HG03565 (cell line): ENCODE results near the gene CUL3.
"Not testable (repeated sequence)": the region's sequence is repeated elsewhere in the genome, so short reads cannot be mapped to it uniquely, and the experiment has no call there.

ENCODE experiments used
- ATAC-seq: cut with Tn5 transposase; IDR thresholded peaks from one replicate; pipeline ENCODE4 v1.9.1; 2021; ENCODE audit warnings: mild to moderate bottlenecking, moderate library complexity; ENCODE audit not compliant: unreplicated experiment

Gene CUL3

GRCh38 chr2:224485081-224486014 is 99.8 kb downstream of the CUL3 start:
- ATAC-seq: not testable (repeated sequence)

DNA sequence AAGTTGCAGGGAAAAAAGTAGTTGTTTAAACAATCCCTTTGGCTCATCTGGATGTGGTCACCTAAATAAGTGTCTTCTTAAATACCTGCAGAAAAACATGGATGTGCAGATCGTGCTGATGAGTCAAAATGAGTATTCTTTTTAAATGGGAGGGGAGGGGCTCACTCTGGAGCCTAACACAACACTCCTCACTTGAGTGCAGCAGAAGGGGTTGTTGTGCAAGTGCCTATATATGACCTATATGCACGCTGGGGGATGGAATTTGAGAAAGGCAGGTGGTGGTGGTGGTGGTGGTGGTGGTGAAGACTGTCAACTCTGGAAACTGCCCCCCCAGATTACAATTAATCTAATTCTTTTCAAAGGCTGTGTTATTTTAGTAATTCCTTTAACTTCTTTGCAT is 105.3 kb downstream of the CUL3 start:
- no peak for ATAC-seq

DNA sequence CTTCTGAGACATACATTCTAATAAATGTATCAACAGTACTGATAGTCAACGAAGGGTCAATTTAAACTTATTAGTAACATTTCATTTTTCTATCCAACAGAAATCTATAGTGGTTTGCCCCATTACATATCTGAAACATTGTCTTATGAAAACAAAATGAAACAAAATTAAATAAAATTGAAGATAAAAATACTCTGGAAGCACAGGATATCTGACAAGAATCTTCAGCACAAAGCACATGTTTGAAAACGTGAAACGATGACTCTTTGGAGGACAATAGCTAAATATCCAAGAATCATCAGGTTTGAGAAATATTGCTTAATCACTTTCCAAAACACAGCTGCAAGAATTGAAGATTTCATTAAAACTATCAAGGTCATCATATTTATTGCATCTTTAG is 112.3 kb downstream of the CUL3 start:
- no peak for ATAC-seq

DNA sequence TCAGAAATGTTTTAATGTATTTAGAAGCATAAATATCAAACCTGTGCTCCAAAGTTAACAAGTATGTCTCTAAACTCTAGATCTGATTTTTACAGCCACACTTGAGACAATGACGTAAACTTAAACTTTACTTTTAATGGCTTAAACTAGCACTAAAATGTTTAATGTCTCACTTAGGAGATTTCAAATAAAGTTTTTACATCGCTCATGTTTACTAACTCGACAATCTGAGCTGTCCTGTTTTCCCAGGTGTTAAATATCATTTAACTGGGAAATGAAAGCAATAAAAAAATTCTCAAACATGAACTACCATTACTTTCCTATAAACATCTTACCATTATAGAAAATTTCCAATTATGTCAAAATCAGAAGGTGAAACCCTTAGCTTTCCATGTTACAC is 113.0 kb downstream of the CUL3 start:
- ATAC-seq: no peak

DNA sequence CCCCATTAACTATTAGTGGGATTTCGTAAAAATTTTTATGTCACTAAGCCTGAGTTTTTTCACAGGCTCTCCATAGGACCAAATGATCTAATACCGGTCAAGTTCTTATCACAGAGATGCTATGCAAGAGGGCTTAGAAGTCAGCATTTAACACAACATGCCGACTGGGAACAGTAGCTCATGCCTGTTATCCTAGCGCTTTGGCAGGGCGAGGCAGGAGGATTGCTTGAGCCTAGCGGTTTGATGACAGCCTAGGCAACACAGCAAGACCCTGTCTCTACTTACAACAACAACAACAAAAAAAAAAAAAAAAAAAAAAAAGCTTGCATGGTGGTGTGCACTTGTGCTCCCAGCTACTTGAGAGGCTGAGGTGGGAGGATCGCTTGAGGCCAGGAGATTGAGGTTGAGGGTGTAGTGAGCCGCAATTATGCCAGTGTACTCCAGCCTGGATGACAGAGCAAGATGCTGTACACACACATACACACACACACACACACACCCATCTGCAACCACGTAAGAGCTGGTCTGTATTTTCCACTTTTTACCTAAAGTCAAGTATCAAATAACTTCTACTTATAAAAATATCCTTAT is 115.7 kb downstream of the CUL3 start:
- no peak for ATAC-seq

DNA sequence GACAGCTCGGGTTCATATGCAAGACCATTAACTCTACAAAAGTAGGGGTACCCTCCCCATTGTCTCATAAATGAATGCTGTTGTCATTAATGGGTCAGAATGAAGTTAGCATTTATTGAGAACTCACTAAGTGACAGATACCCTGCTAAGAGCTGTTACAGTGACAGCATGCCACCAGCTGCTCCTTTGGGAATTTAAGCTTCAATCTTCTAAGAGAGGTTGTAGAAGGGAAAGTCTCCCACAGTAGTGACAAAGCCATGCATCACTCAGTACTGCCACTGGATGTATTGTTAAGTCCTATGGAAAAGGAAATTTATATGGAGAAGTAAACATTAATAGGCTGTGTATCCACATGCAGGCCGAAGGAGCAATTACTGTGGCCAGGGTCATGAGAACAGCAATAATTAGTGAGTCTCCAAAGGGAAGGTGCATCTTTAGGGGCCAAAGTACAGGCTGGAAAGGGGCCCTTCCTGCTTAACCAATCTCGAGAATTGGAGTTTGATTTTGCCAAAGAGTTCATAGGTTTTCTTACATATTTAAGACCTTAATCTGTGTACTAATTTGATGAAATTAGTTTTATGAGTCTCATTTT is 118.8 kb downstream of the CUL3 start:
- ATAC-seq: no peak

DNA sequence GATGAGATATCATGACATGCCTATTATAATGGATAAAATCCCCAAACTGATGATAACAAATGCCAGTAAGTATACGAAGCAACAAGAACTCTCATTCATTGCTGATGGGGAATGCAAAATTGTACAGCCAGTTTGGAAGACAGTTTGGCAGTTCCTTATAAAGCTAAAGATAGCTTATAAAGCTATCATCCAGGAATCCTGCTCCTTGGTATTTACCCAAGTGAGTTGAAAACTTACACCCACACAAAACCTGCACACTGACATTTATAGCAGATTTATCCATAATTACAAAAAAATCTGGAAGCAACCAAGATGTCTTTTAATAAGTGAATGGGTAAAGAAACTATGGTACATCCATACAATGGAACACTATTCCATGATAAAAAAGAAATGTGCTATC is 123.8 kb downstream of the CUL3 start:
- no peak for ATAC-seq

- ATAC-seq: no peak
Measured at GRCh38 chr2:224457408-224458096, 127.6 kb downstream of the CUL3 start.

DNA sequence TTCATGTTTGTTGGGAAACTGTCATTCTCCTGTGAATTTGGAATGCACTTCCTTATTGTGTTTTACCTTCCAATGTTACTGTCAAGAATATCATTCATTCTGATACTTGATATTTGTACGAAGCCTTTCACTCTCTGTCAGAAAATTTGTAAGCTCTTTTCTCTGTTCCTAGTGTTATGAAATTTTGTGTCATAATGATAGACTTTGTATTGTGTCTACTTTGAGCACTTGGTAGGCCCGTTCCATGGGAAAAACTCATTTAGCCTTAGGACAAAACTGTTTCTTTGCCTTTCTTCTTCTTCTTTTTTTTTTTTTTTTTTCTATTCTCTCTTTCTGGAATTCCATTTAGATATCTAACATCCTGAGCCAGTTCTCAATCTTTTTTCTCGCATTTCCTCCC is 131.3 kb downstream of the CUL3 start:
- ATAC-seq: no peak

DNA sequence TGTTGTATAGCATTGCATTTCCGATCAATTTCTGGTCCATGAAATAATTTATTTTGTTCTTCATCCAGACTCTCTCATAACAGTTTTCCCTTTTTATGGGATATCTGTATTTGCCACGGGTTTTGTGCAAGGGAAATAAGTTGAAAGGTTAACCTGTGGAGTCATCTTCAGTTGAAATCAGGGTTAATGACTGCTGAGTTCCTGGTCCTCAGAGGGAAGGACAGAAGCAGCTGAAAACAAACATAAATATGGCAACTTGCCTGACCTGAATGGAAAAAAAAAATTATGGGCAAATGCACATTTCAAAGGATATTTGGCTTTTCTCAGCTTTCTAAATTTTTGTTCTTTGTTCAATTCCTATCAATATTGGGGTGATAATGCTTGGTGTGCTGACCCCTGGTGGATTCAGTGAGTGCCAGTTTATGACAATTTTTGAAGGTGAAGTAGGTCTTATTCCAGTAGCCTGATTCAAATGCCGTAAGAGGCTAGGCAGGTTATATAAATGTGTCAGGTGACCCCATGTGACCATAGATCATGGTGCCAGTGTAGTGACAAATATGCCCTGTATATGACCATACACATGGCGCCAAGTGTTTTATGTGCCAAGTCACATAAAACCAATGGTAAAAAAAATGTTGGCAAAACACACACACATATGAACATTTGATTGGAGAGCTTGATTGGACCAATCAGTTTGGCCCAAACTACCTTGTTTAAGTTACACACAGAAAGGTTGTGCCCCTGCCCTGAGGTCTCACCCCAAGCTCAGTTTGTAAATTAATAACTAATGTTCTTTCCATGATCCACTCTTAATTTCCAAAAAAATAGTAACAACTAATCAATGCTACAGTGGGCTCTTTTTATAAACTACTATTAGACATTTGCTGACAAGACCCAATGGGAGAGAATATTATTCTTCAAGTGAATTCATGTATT is 135.7 kb downstream of the CUL3 start:
- ATAC-seq: peak; percentile 41

GRCh38 chr2:224448236-224448635 is 136.9 kb downstream of the CUL3 start:
- ATAC-seq: no peak

GRCh38 chr2:224444783-224445182 is 140.4 kb downstream of the CUL3 start:
- no peak for ATAC-seq

GRCh38 chr2:224444021-224444420 is 141.1 kb downstream of the CUL3 start:
- no peak for ATAC-seq

- no peak for ATAC-seq
Measured at GRCh38 chr2:224442071-224442967, 142.8 kb downstream of the CUL3 start.

DNA sequence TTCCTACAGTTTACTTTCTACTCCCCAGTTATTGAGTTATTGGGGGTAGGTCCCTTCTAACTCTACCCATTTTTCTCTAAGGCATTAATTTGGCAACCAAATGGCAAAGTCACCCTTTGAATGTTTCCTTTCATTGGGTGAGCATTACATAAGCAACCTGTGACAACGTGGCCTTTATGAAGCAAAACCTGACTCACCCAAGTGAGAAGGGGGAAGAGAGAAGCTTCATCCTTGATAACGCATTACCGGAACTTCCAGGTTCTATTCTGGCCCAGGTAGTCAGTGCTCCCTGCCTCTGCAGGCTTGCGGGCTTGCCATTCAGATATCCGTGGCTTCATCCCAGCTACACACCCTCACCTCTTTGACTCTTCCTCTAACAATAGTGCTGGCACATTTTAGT is 144.2 kb downstream of the CUL3 start:
- no peak for ATAC-seq

- ATAC-seq: no peak
Measured at GRCh38 chr2:224438726-224439125, 146.4 kb downstream of the CUL3 start.

GRCh38 chr2:224436634-224437033 is 148.5 kb downstream of the CUL3 start:
- ATAC-seq: no peak

DNA sequence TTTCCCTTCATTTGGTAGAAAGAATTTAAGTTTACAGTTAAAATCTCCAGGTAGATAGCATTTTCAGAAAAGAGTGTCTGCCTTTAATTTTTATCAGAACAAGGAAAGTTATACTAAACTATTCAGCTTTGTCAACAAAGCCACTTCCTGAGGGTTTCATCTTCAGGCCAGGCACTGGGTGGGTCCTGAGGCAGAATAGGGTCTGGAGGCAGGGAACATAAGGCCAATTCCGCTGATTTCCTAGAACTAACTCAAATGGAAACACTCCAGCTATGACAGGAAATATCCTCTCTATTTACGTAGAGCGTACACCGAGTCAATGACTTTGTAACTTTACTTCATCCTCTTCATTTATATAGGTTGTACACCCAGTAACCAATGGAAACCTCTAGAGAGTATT is 150.5 kb downstream of the CUL3 start:
- no peak for ATAC-seq

DNA sequence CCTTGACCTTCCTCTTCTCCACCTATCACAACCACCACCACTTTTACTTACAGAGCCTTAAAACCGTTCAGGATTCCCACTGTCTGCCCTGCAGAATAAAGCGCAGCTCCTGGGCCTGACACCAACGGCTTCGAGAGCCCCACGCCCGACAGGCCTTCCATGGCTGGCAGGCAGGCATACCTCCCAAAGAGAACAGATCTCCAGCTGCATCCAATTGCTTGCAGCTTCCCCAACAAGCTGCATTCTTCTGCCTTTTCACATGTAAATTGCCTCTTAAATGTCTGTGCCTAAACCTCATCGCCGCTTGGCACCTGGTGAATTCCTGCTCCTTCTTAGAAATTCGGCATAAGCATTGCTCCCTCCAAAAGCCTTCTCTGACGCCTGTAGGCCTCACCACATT is 151.7 kb downstream of the CUL3 start:
- no peak for ATAC-seq
